Measurements from ENCODE around the gene OLFM4. TPM values are rescaled to one million over a fixed set of nuclear protein-coding genes. Genes with fewer than 3 reads are reported as not detected.

Gene OLFM4
- total and polyA plus RNA-seq, 2 experiments from 2014 or later, result not detected

- no peak for TF ChIP-seq ZNF462 (CRISPR knock-in tag; IDR thresholded peaks at IDR 0.05)
Measured at GRCh38 chr13:53060840-53061490, 32.4 kb downstream of the OLFM4 start (continued).

- H3K4me3 ChIP-seq, result no peak overlapping the region
- H3K36me3 Mint-ChIP-seq (ENCODE audit: low read depth), result no peaks in the 10 kb centered on the region
- H3K36me3 ChIP-seq (ENCODE audit: insufficient read depth), result no peaks in the 10 kb centered on the region
- TF ChIP-seq ZNF462 (CRISPR knock-in tag; IDR thresholded peaks at IDR 0.05) (no peak), STAT1 (IDR thresholded peaks at IDR 0.05; ENCODE audit: unreplicated experiment) (no peak), JUNB (IDR thresholded peaks at IDR 0.05; ENCODE audit: unreplicated experiment) (no peak), POLR2AphosphoS5 (IDR thresholded peaks at IDR 0.05; ENCODE audit: low read depth) (no peak), EZH2phosphoT487 (IDR thresholded peaks at IDR 0.05; ENCODE audit: unreplicated experiment) (no peak), CREB1 (CRISPR knock-in tag; IDR thresholded peaks at IDR 0.05; ENCODE audit: low read depth) (no peak)
Measured at GRCh38 chr13:53064731-53065130, 36.1 kb downstream of the OLFM4 start.

More at GRCh38 chr13:53064731-53065130, 36.1 kb downstream of the OLFM4 start:
- Histone ChIP-seq H4K20me1 (replicated peaks; ENCODE audit: insufficient read depth) (no peaks in the 10 kb centered on the region), H2AFZ (peak overlapping the region; percentile 72; the same call in 1 of the 2 replicates), H3F3A (replicated peaks; ENCODE audit: low read depth) (no peaks in the 10 kb centered on the region), H3K27me3 (ENCODE audit: insufficient read depth) (no peaks in the 10 kb centered on the region), H3K4me2 (no peak overlapping the region), H3K4me1 (ENCODE audit: insufficient read depth) (no peaks in the 10 kb centered on the region), H3K79me2 (replicated peaks; ENCODE audit: insufficient read depth) (no peaks in the 10 kb centered on the region), H3K27ac (ENCODE audit: low read depth) (no peak overlapping the region), H3K9me2 (ENCODE audit: insufficient read depth) (no peaks in the 10 kb centered on the region)
- DNase-seq (ENCODE audit: low spot score), result no peak
- H3K27me3 Mint-ChIP-seq (ENCODE audit: insufficient read depth, low read depth, poor library complexity), result no peaks in the 10 kb centered on the region
- H3K27ac Mint-ChIP-seq, result no peak overlapping the region
- H3K9me3 Mint-ChIP-seq, result no peaks in the 10 kb centered on the region
- peaks cover 14% of the 10 kb centered on the region for H3K4me1 Mint-ChIP-seq
- ATAC-seq, result no peak
- H3K4me3 Mint-ChIP-seq, result no peak overlapping the region
